ENCODE data around the gene ST3GAL5.
A peak's percentile ranks its signal among the peaks of the same experiment; 100 is the strongest.
"Not testable (repeated sequence)": the region's sequence is repeated elsewhere in the genome, so short reads cannot be mapped to it uniquely, and the experiment has no call there.

The ST3GAL5 gene

DNA sequence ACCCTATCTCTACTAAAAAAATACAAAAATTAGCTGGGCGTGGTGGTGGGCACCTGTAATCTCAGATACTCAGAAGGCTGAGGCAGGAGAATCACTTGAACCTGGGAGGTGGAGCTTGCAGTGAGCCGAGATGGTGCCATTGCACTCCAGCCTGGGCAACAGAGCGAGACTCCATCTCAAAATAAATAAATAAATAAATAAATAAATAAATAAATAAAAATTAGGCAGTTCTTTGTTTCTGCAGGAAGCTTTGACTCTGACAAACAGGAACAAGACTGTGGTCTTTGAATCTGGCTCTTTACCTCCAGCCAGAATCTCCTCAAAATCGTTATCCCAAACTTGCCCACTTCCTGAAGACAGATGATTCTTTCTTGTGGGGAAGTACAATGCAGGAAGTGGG, 59.4 kb downstream of the ST3GAL5 start:
- not testable (repeated sequence) for DNase-seq

DNA sequence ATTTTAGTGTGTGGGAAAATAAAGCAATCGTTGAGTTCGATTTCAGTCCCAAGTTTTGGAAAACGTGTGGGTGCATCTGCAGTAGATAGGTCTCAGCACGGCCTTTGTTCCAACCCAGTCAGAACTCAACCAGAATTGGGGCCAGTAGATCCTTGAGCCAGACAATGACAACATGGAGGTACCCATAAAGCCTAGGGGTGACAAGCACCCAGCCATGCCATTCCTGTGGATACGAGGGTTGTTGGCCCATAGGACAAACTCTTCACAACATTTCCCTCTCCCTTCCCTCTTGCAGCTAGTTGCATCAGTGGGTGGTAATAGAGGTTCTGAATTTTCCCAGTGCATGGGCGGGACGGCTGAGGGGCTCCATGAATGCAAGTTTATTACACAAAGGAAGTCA, 60.1 kb downstream of the ST3GAL5 start:
- DNase-seq, result no peak

DNA sequence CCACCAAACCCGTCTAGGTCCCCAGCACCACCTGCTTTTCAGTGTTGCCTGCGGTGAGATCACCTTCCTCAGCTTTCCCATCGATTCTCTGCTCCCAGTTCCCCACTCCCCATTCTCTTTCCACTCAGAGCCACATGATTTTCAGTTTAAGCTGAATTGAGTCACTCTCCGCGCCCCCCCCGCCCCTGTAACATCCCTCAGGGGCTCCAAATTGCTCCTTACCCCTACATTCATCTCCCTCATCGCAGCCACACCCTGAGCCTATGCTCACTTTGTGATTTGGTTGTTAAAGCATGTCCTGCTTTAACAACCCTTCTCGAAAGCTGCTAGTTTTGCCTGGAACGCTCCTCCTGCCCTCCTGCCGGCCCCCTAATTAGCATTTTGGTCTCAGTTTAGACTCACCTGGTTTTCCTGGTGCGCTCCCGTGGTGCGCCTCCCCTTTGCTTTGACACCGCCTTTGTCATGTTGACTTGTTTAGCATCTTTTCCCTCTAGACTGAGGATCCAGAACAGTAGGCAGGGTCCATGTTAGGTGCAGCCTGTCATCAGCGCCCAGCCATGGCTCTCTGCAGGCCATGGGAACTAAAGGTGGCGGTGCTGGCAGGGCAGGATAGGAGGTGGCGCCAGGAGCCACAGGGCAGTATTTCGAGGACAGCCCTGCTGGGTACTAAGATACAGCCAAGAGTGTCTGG, 60.8 kb downstream of the ST3GAL5 start:
- DNase-seq, result no peak

DNA sequence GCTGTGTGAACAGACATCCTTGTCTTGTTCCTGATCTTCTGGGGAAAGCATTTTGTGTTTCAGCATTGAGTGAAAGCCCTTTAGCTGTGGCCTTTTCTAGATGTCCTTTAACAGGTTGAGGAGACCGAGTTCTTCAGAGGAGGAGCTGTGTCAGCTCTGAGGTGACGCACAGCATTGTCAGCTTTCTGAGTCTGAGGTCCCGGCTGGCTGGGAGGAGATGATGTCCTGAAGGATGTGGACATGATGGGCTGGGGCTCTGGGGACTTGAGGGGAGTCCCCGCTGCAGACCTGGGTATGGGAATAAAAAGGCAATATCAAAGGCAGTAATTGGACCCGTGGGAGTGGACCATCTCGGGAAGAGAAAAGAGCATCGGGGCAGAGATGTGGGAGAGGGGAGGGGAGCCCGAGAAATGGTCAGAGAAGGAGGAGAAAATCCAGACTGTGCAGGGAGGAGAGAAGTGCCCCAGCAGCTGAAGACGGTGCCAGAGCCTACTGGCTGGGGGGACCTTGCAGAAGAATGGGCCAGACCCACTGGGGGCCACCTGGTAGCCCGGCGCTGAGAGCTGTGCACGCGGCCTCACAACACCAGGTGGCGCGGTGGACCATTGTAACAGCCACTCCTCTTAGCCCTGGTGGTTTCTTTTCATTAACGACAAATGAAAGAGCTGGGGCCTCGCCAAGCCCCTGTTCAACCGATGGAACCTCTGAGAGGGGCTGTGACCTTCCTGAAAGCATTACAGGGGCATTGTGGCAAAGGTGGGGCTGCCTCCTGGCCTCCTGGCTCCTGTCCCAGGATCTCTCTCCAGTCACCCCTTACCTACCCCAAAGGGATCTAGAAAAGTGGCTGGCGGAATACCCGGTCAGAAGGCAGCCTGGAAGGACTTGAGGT, 61.6 kb downstream of the ST3GAL5 start:
- DNase-seq, result peak; percentile 82 to 85

DNA sequence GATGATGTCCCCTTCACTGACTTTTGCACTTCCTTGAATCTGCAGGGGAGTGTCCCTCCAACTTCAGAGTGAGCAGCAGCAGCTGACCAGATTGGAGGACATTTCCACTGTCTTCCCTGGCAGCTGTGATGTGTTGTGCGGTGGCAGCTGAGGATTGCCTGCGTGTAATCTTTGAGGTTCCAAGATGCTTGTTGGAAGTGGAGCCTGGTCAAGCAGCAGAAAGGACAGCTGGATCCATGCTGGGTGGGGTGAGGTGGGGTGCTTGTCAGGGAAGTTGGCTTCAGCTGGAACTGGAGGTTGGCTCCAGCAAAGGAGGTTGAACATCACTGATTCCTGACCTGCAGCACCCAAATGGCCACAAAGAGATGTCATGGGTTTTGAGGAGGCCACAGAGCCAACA, 64.8 kb downstream of the ST3GAL5 start:
- DNase-seq, result no peak

DNA sequence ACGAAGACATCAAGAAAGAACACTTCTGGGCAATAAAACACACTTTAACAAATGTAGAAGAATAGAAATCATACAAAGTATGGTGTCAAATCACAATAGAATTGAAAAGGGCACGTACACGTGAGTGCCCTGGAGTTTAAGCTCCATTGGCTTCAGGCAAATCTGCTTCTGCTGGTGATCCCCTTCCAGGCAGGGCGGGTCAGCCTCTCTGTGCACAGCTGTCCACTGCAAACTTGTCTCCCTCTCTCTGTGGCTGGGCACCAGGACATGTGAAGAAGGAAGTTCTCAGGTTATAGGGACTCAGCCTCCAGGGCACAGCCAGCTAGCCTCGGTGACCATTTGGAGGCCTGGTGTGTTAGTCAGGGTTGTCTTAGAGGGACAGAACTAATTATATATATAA, 66.0 kb downstream of the ST3GAL5 start:
- no peak for DNase-seq

DNA sequence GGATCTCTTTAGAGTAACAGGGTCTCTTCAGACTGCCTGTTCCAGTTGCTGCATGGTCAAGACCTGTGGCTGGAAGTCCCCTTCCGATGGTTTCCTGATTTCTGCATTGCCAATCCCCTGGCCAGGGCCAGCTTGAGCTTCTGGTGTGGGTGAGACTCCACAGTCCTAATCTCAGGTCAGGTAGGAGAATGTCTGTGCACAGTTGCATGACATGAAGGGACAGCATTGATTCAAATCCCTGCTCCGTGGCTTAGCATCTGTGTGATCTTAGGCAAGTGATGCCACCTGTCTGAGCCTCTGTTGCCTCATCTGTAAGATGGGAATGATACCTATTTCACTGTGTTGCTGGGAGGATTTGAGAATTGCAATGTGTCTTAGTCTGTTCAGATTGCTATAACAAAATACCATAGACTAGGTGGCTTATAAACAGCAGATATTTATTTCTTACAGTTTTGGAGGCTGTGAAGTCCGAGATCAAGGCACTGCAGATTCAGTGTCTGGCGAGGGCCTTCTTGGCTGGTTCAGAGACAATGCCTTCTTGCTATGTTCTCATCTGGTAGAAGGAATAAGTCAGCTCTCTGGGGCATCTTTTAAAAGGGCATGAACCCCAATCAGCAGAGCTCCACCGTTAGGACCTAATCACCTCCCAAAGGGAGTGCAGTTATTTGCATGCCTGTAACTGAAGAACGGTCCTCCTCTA, 68.8 kb downstream of the ST3GAL5 start:
- no peak for DNase-seq

DNA sequence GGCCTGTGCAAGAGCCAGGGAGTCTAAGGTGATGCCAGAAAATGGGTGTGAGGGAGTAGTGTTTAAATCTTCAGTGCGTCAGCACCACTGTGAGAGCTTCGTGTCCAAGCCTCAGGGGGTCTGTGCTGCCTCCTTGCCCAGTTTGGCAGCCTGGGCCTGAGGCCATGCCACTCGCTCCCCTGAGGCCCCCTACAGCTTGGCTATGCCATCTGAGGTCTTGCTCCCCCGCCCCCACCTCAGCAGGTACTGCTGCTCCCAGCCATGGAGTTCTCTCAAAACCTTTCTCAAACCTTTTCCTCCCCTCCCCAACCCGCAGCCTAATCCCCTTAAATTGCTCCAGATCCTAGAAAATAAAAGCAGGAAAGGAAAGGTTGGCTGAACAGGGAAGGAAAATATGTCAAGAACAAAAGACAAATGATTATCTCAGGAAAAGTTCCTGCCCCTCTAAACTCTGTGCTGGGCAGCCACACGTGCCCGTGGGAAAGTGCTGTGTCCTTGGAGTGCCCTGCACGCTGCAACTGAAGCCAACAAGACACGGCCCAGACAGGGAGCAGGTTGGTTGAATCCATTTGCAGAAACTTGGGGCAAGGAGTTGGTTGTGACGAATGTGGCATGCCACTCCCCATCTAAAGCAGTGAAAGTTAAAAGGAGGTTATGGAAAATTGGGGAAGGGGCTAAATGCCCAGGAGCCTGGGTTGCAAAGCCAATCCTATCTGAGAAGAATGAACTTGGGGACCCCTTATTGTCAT, 73.8 kb downstream of the ST3GAL5 start:
- no peak for DNase-seq

DNA sequence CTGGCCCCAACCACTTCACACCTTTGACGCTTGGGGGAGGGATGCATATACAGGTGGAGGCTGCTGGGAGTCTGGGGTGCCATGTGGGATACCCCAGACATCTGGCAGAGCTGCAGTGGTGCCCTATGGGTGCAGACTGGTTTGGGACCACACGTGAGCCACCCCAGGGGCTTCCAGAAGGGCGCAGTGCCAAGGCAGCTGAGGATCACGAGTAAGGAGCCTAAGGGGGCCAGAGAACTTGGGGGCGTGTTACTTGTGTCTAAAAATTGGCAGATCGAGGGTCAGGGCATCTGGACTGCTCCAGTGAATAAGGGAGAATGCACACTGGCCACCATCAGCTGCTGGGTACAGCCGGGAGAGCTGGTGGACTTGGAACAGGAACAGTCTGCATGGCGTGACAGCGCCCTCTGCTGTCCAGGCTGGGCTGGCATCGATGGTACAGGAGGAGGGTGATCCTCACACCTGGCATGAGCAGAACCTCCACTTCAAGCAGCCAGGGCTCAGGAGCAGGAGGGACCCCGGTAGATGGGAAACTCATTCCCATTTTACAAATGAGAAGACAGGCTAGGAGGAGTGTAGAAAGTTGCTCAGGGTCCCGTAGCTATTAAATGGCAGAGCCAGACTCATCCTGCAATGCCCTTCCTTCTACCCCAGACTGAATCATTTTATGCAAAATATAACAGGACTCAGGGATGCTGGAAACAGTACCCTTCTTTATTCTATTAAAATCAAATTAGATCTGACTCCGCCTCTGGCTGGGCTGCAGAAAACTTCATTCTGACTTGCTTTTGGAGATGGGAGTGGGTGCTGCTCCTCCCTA, 74.6 kb downstream of the ST3GAL5 start:
- peak; percentile 89 to 92 for DNase-seq

DNA sequence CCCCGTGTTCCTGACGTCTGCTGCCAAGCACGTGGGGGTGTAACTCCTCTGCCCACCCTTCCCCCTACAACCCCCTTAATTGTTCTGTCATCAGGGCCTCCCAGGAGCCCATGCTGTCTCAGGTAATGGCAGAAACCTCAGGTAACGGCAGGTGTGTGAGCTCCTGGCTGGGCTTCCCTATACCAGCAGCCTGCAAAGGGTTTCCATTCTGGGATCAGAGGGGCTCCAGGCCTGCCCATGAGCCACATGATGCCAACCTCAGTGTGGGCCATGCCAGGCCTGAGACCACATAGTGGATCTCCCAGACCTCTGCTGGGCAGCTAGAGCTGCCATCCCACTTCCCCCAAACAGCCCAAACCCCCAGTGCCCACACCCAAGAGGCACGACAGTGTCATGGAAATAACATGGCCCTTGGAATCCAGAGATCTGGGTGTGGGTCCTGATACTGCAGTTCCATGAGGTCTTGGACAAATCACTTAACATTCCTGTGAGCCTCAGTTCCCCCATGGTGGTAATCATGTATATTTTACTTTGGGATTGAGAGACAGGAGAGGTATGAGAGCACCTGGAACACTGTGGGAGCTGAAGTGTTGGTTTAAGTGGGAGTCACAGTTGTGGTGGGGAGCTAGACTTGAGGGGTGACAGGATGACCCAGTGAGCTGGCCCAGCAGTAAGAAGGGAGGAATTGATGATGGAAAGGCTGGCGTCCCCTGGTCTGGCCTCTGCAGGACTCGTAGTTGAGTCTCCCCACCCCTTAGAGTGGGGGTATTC, 75.4 kb downstream of the ST3GAL5 start:
- no peak for DNase-seq

DNA sequence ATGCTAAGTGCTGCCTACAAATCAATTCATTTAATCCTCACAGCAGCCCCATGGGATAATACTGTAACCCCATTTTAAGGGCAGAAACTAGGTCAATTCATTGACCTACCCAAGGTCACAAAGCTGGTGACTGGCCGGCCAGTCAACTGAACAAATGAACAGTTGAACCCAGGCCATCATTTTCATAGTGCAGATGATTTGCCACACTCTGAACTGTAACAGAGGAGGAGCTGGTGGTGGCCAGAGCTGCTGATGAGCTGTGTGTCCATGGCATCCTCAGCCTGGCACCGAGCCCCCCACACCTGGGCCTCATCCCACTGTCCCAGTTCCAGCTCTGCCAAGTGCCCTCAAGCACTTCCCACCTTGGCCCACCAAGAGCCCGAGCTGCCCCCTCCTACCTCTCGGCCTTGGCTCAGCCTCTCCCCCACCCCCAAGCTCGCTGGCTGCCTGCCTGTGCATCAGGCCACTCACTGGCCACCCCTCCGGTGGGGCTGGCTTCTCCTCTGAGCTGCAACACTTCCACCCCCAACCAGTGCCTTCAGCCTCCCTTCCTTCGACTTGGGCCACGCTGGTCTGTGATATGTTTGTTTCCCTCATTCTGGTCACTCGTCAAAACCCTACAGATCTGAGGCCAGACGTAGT, 76.6 kb downstream of the ST3GAL5 start:
- DNase-seq, result no peak

DNA sequence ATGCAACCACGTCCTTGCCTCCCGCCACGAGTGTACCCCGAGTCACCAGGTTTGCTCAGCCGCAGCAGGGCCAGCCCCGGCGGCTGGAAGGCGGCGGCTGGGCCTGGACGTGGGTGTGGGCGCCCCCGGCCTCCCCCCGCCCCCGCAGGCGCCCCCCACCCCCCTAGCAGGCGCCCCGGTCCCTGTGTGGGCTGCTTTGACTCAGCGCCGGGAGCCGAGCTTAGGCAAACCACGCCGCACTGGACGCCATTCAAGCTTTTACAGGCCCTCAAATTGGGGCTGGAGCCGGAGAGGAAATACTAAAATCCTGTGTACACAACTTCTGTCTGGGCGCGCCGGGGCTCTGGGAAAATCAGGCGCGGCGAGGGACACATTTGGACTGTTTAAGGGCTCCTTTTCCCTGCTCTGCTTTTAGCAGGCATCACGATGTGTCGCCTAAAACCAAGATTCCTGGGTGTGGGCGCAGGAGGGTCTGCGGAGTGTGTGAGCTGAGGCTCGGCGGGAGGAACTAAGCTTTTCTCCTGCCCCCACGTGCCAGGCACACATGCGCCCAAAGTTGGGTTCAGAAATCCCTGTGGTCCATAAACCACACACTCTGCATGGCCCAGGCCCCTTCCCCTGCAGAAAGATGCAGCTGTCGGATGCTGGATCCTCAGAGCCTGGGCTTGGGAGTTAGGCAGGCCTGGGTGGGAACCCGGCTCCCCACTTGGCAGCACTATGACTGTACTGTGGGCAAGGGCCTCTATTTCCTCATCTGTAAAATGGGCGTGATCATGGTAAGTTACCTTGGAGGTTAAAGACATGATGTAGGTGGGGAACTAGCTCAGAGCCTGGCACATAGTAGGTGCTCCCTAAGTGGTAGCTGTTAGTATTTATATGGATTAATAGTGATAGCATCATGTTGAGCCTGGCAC, 77.4 kb downstream of the ST3GAL5 start:
- no peak for DNase-seq

DNA sequence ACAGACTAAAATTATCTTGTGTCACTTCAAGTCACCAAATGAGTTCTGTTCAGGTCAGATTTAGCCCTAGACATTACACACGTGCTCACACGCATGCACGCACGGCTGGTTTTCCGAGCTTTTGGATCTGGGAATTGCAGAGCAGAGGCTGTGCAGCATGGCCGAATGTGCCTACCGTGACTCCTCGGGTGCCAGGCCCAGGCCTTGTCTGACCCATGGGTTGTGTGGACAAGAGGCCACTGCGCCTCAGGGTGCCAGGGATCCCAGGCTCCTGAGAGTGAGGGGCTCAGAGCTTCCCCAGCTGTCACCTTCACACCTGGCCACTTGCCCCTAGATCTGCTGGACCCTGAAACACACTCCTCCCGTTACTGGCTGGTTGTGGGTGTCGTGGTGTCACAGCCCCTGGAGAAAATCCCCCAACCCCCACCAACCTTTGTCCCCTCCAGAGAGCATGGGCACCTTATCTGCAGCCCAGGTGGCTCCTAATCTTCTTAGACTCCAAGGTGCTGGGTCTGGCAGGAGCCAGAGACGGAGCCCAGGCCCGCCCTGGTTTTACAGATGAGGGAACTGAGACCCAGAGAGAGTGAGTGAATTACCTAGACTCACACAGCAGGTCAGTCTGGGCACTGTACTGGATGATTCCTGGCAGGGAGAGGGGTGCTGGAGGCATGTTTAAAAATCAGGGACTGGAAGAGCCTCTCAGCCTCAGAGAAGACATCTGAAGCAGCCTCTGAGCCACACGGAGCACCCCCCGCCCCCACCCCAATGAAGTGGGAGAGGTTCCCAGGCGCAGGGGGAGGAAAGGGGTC, 78.2 kb downstream of the ST3GAL5 start:
- no peak for DNase-seq

DNA sequence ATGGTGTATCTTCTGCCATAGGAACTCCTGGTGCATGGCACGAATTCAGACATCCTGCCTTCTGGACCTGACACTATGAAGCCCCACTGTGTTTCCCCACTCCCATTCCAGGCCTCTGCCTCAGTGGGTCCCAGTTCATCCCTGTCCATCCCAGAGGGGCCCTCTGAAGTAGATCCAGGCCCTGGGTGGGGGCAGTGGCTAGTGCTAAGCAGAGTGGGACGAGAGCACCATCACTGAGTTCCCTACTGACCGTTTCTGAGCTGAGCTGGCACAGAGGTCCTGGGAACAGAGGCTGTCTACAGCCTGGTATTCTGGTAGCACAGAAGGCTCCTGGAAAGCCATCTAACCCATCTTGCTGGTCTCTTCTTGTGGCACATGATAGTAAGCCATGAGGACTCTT, 81.0 kb downstream of the ST3GAL5 start:
- no peak for DNase-seq

DNA sequence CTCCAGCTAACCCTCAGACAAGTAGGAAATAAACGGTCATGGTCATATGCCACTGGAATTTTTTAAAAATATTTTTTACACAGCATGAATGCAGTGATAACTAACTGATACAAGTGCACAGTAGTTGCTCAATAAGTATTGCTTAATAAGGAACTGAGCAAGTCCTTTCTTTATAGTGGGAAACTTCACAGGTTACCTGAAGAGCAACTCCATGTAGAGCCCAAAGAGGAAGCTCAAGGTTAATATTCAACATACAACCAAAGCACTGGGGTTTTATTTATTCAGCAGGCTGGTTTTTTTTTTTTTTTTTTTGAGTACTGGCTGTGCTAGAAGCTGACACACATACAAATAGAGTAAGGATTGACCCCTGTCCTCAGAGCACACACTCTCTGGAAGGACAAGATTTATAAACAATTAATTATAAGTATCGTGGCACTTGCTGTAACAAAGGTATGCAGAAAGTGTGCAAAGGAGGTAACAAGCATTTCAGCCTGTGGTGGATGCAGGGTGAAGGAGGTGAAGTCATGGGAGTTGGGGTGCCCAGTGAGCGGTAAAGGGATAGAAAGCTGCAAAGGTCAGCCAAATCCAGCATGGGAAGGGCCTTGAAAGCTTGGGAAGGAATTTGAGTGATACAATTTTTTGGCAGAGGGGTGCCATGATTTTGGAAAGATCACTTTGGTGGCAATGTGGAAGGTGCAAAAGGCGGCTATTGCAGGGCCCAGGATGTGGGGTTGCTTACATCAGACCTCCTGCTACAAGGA, 82.3 kb downstream of the ST3GAL5 start:
- DNase-seq, result no peak

DNA sequence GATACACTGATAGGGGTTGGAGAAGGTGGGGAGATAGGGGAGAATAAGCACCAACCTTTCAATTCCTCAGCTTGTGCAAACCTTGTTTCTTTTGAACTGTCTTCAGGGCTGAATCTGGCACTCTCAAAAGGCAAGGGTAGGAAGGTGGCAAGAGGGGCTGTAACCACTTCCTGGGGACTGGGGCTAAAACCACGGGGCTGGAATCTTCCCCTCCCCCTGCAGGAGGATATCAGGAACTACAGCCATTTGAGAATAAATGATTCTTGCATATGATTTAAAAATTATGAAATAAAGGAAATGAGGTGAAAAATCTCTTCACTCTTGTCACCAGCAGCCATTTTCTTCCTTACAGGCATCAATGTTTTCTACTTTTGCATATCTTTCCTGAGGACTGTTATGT, 84.2 kb downstream of the ST3GAL5 start:
- peak in 1 of 2 experiments; percentile 21 for DNase-seq

DNA sequence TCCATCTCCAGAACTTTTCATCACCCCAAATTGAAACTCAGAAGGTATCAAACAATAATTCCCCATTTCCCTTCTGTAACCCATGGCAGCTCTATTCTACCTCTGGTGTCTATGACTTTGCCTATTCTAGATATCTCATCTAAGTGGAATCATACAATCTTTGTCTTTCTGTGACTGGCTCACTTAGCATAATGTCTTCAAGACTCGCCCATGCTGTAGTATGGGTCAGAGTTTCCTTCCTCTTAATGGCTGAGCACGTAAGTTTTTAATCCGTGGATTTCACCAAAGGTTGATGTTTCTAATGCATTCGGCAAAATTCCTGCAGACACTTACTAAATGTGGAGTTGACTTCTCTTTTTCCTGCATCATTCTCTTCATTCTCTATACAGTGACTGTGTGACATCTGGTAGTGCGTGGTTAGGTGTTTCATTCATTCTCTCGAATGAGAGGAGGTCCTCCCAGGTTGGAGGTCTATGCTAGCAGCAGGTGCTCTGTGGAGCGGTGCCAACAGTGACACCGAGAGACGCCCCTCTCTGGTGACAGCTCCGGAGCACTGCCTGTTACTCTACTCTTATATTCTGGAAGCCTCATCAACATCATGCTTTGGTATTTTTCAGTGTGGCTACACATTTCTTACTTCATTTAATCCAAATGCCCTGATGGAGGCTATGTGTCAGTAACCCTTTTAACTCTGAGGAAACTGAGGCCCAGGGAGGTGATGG, 84.9 kb downstream of the ST3GAL5 start:
- DNase-seq, result no peak

Measured in activated CD4-positive, alpha-beta T cell treated with anti-CD3 and anti-CD28 coated beads, Interleukin-2, amount 50 U/mL, for 48 hours (primary cell).